Body of pancreas (tissue), 4 donors: ENCODE measurements around the gene DNAJB13. TPM values are rescaled to one million over a fixed set of nuclear protein-coding genes. Genes with fewer than 3 reads are reported as not detected.

ENCODE experiments used
- ATAC-seq: fragments of 150-250 bp; one replicate; pipeline ENCODE4 v1.9.1; 2016
- DNase-seq, 4 donors: peaks; one replicate each; pipeline ENCODE4 v3.0.0-alpha.2; 2019
- H3K27ac ChIP-seq, 4 donors: fragments of 200-600 bp; sonication (generic); 1 replicate in 3 of 4; 2 replicates in 1 of 4; pipeline versions ENCODE4 v1.5.1 to v1.6.1; 2016 to 2019; ENCODE audit warnings: mild to moderate bottlenecking in 1 of 4, mixed read lengths in 1 of 4, moderate library complexity in 1 of 4
- H3K27me3 ChIP-seq, 2 donors: fragments of 200-600 bp; sonication (generic); one replicate each; pipeline ENCODE4 v1.6.0; 2016; ENCODE audit warnings: mild to moderate bottlenecking in 1 of 2
- H3K36me3 ChIP-seq, 2 donors: fragments of 200-600 bp; sonication (generic); replicated peaks in 1 of 2; 2 replicates each; pipeline ENCODE4 v1.5.1; 2016; ENCODE audit warnings: low read depth in 2 of 2; ENCODE audit not compliant: insufficient read depth in 1 of 2
- H3K4me1 ChIP-seq: fragments of 200-600 bp; sonication (generic); one replicate; pipeline ENCODE4 v1.6.0; 2016
- H3K4me3 ChIP-seq, 2 donors: fragments of 200-600 bp; sonication (generic); 1 replicate in 1 of 2; 2 replicates in 1 of 2; pipeline ENCODE4 v1.5.1; 2016 to 2019
- H3K9me3 ChIP-seq, 3 donors: fragments of 200-600 bp; sonication (generic); 1 replicate in 2 of 3; 2 replicates in 1 of 3; pipeline ENCODE4 v1.5.1; 2016
- CTCF ChIP-seq, 7 experiments: fragments of 450-650 bp in 4 of 7; fragments of 200-600 bp in 3 of 7; sonication (generic) in 3 of 7; IDR thresholded peaks; one replicate each; pipeline ENCODE4 v1.5.1; 2016 to 2019; ENCODE audit warnings: antibody characterized with exemption in 7 of 7
- POLR2A ChIP-seq, 3 donors: fragments of 450-650 bp; IDR thresholded peaks; one replicate each; pipeline ENCODE4 v1.6.1; 2016; ENCODE audit warnings: antibody characterized with exemption in 3 of 3, mild to moderate bottlenecking in 2 of 3
- WGBS, 2 donors: methylation state at CpG; one replicate each; pipeline ENCODE4 v1.1.5; 2017; 5-methylcytosine and 5-hydroxymethylcytosine counted together
- intact Hi-C: fragments of 100-400 bp; cut with DNase I; formaldehyde crosslinking; loops from one replicate; pipeline ENCODE4 v1.15.1; 2023
- total RNA-seq, 2 donors: library from RNA; depleted of rRNA; stranded (reverse); fragments of >200 nt; gene quantifications; one replicate each; pipeline ENCODE4 v1.1.0, GENCODE V29; 2016

DNAJB13 gene
- total RNA-seq, 2 donors from 2014 or later, result 0.78 TPM; not detected in 1

GRCh38 chr11:73995731-73996130, 44.9 kb downstream of the DNAJB13 start:
- intact Hi-C loops, result no loop called here
- no peak for ATAC-seq
- WGBS, 2 donors, result 58 to 61% methylated on average over 2 of the region's 2 CpGs

GRCh38 chr11:73996161-73996747, 45.4 kb downstream of the DNAJB13 start:
- H3K36me3 ChIP-seq, result no peaks in the 10 kb centered on the region
- no peaks in the 10 kb centered on the region for H3K9me3 ChIP-seq
- no peaks in the 10 kb centered on the region for H3K4me1 ChIP-seq
- no peak overlapping the region for H3K27ac ChIP-seq
- H3K27me3 ChIP-seq, result no peaks in the 10 kb centered on the region
- TF ChIP-seq CTCF (IDR thresholded peaks at IDR 0.05) (no peak), POLR2A (IDR thresholded peaks at IDR 0.05) (no peak)
- DNase-seq, result no peak
- ATAC-seq, result no peak
- H3K4me3 ChIP-seq, result no peak overlapping the region
- WGBS, 2 donors, result 87 to 95% methylated on average over 2 to 4 of the region's 4 CpGs
- intact Hi-C loops, result no loop called here

More at GRCh38 chr11:73995731-73996130, 44.9 kb downstream of the DNAJB13 start:
- H3K27ac ChIP-seq, result no peak overlapping the region
- TF ChIP-seq CTCF (IDR thresholded peaks at IDR 0.05) (no peak), POLR2A (IDR thresholded peaks at IDR 0.05) (no peak)
- no peaks in the 10 kb centered on the region for H3K36me3 ChIP-seq
- no peaks in the 10 kb centered on the region for H3K4me1 ChIP-seq
- no peaks in the 10 kb centered on the region for H3K27me3 ChIP-seq
- H3K4me3 ChIP-seq, result no peak overlapping the region
- H3K9me3 ChIP-seq, result no peaks in the 10 kb centered on the region
- no peak for DNase-seq

- DNase-seq, result no peak
- no peak overlapping the region for H3K4me3 ChIP-seq
- H3K4me1 ChIP-seq, result no peaks in the 10 kb centered on the region
- H3K36me3 ChIP-seq, result no peaks in the 10 kb centered on the region
- intact Hi-C loops, result no loop called here
- no peak overlapping the region for H3K27ac ChIP-seq
- H3K9me3 ChIP-seq, result no peaks in the 10 kb centered on the region
- no peaks in the 10 kb centered on the region for H3K27me3 ChIP-seq
- no peak for ATAC-seq
- WGBS, 2 donors, result 88 to 93% methylated on average over 6 of the region's 6 CpGs
- TF ChIP-seq CTCF (IDR thresholded peaks at IDR 0.05) (no peak), POLR2A (IDR thresholded peaks at IDR 0.05) (no peak)
Observed at GRCh38 chr11:73997120-73997770, 46.4 kb downstream of the DNAJB13 start.

- H3K4me3 ChIP-seq, result no peak overlapping the region
- 86 to 89% methylated on average over 13 of the region's 13 CpGs for WGBS, 2 donors
- H3K36me3 ChIP-seq, result no peaks in the 10 kb centered on the region
- intact Hi-C loops, result no loop called here
- no peak for DNase-seq
- no peaks in the 10 kb centered on the region for H3K4me1 ChIP-seq
- no peak for ATAC-seq
- TF ChIP-seq CTCF (IDR thresholded peaks at IDR 0.05) (no peak), POLR2A (IDR thresholded peaks at IDR 0.05) (no peak)
- H3K27ac ChIP-seq, result no peak overlapping the region
- no peaks in the 10 kb centered on the region for H3K9me3 ChIP-seq
- no peaks in the 10 kb centered on the region for H3K27me3 ChIP-seq
Observed at GRCh38 chr11:73998846-73999575, 48.2 kb downstream of the DNAJB13 start.
